Measurements from ENCODE around the gene CMPK2.

The CMPK2 gene

GRCh38 chr2:6845312-6845711, 20.4 kb downstream of the CMPK2 start:
- TF ChIP-seq ZNF8 (CRISPR knock-in tag; IDR thresholded peaks at IDR 0.05) (no peak), SNAI2 (CRISPR knock-in tag; IDR thresholded peaks at IDR 0.05) (no peak), ZFP30 (CRISPR knock-in tag; IDR thresholded peaks at IDR 0.05) (peak; percentile 25; the same call in 1 of the 2 replicates), ZNF70 (CRISPR knock-in tag; IDR thresholded peaks at IDR 0.05) (no peak), PATZ1 (CRISPR knock-in tag; IDR thresholded peaks at IDR 0.05; ENCODE audit: borderline replicate concordance) (no peak), ZFP3 (CRISPR knock-in tag; IDR thresholded peaks at IDR 0.05) (0 out of 2 replicates have a peak, but pooled peaks have one; percentile 11), CSDC2 (CRISPR knock-in tag; IDR thresholded peaks at IDR 0.05) (no peak), TSHZ2 (CRISPR knock-in tag; IDR thresholded peaks at IDR 0.05) (no peak)
- ATAC-seq: no peak

- no peak for TF ChIP-seq ZNF565 (CRISPR knock-in tag; conservative IDR thresholded peaks at IDR 0.05; ENCODE audit: low read depth)
- TF ChIP-seq TCF4 (CRISPR knock-in tag; IDR thresholded peaks at IDR 0.05; ENCODE audit: borderline replicate concordance): no peak
- TF ChIP-seq OSR1 (CRISPR knock-in tag; IDR thresholded peaks at IDR 0.05): no peak
- TF ChIP-seq, protein P1, sequence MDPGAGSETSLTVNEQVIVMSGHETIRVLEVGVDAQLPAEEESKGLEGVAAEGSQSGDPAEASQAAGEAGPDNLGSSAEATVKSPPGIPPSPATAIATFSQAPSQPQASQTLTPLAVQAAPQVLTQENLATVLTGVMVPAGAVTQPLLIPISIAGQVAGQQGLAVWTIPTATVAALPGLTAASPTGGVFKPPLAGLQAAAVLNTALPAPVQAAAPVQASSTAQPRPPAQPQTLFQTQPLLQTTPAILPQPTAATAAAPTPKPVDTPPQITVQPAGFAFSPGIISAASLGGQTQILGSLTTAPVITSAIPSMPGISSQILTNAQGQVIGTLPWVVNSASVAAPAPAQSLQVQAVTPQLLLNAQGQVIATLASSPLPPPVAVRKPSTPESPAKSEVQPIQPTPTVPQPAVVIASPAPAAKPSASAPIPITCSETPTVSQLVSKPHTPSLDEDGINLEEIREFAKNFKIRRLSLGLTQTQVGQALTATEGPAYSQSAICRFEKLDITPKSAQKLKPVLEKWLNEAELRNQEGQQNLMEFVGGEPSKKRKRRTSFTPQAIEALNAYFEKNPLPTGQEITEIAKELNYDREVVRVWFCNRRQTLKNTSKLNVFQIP (CRISPR knock-in tag; IDR thresholded peaks at IDR 0.05; ENCODE audit: borderline replicate concordance, low read depth): no peak
- no peak for TF ChIP-seq ARNTL (CRISPR knock-in tag; IDR thresholded peaks at IDR 0.05; ENCODE audit: borderline replicate concordance, low read depth)
- TF ChIP-seq ZFP3 (CRISPR knock-in tag; IDR thresholded peaks at IDR 0.05): no peak
- no peak for TF ChIP-seq ZFP30 (CRISPR knock-in tag; IDR thresholded peaks at IDR 0.05)
- ATAC-seq: no peak
Observed at GRCh38 chr2:6841537-6842287, 24.0 kb downstream of the CMPK2 start.

- no peak for TF ChIP-seq BACH2 (CRISPR knock-in tag; IDR thresholded peaks at IDR 0.05; ENCODE audit: borderline replicate concordance)
- no peak for TF ChIP-seq OSR1 (CRISPR knock-in tag; IDR thresholded peaks at IDR 0.05)
- TF ChIP-seq ZFP30 (CRISPR knock-in tag; IDR thresholded peaks at IDR 0.05): no peak
- no peak for TF ChIP-seq TCF4 (CRISPR knock-in tag; IDR thresholded peaks at IDR 0.05; ENCODE audit: borderline replicate concordance)
- TF ChIP-seq ZNF8 (CRISPR knock-in tag; IDR thresholded peaks at IDR 0.05): no peak
- no peak for TF ChIP-seq GLIS3 (CRISPR knock-in tag; IDR thresholded peaks at IDR 0.05)
- TF ChIP-seq TSHZ2 (CRISPR knock-in tag; IDR thresholded peaks at IDR 0.05): no peak
- no peak for TF ChIP-seq ESRRG (CRISPR knock-in tag; IDR thresholded peaks at IDR 0.05)
- no peak for TF ChIP-seq ISL1 (CRISPR knock-in tag; IDR thresholded peaks at IDR 0.05)
- no peak for TF ChIP-seq RARB (CRISPR knock-in tag; IDR thresholded peaks at IDR 0.05)
- TF ChIP-seq ZNF565 (CRISPR knock-in tag; conservative IDR thresholded peaks at IDR 0.05; ENCODE audit: low read depth): no peak
- no peak for TF ChIP-seq PPARA (CRISPR knock-in tag; IDR thresholded peaks at IDR 0.05; ENCODE audit: borderline replicate concordance)
- no peak for TF ChIP-seq SNAI2 (CRISPR knock-in tag; IDR thresholded peaks at IDR 0.05)
- no peak for TF ChIP-seq CSDC2 (CRISPR knock-in tag; IDR thresholded peaks at IDR 0.05)
- no peak for TF ChIP-seq TOX (CRISPR knock-in tag; IDR thresholded peaks at IDR 0.05; ENCODE audit: borderline replicate concordance)
- no peak for TF ChIP-seq ARNTL (CRISPR knock-in tag; IDR thresholded peaks at IDR 0.05; ENCODE audit: borderline replicate concordance, low read depth)
- no peak for TF ChIP-seq PATZ1 (CRISPR knock-in tag; IDR thresholded peaks at IDR 0.05; ENCODE audit: borderline replicate concordance)
- no peak for ATAC-seq
Observed at GRCh38 chr2:6838673-6839319, 26.9 kb downstream of the CMPK2 start.
